Vagina (tissue), 2 donors: ENCODE measurements around the gene SZRD1.

Experiments used
- POLR2A ChIP-seq, 2 donors: fragments of 450-650 bp; IDR thresholded peaks; one replicate each; pipeline ENCODE4 v1.6.1; 2017; ENCODE audit warnings: antibody characterized with exemption in 2 of 2, mild to moderate bottlenecking in 2 of 2, moderate library complexity in 2 of 2
- TF ChIP-seq, protein P1 (sequence below), 3 experiments: fragments of 450-650 bp in 2 of 3; fragments of 200-600 bp in 1 of 3; sonication (generic) in 1 of 3; IDR thresholded peaks; one replicate each; pipeline ENCODE4 v1.5.1; 2017 to 2019; ENCODE audit warnings: antibody characterized with exemption in 3 of 3, mild to moderate bottlenecking in 2 of 3, moderate library complexity in 2 of 3

GRCh38 chr1:16386454-16387113 lies 19.5 kb downstream of the SZRD1 start:
- TF ChIP-seq, protein P1, sequence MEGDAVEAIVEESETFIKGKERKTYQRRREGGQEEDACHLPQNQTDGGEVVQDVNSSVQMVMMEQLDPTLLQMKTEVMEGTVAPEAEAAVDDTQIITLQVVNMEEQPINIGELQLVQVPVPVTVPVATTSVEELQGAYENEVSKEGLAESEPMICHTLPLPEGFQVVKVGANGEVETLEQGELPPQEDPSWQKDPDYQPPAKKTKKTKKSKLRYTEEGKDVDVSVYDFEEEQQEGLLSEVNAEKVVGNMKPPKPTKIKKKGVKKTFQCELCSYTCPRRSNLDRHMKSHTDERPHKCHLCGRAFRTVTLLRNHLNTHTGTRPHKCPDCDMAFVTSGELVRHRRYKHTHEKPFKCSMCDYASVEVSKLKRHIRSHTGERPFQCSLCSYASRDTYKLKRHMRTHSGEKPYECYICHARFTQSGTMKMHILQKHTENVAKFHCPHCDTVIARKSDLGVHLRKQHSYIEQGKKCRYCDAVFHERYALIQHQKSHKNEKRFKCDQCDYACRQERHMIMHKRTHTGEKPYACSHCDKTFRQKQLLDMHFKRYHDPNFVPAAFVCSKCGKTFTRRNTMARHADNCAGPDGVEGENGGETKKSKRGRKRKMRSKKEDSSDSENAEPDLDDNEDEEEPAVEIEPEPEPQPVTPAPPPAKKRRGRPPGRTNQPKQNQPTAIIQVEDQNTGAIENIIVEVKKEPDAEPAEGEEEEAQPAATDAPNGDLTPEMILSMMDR (IDR thresholded peaks at IDR 0.05), result no peak
- TF ChIP-seq POLR2A (IDR thresholded peaks at IDR 0.05), result no peak
